ENCODE data around the gene PDE11A.

Gene PDE11A

GRCh38 chr2:177902395-177903163 lies 170.0 kb downstream of the PDE11A start:
- TF ChIP-seq TAF1 (IDR thresholded peaks at IDR 0.05; ENCODE audit: low read depth, low read length) = no peak
- no peak for TF ChIP-seq POLR2AphosphoS5 (IDR thresholded peaks at IDR 0.05; ENCODE audit: low read depth, low read length)
- TF ChIP-seq PAX5 (IDR thresholded peaks at IDR 0.05; ENCODE audit: insufficient read depth, low read length, severe bottlenecking) = no peak
- no peak for TF ChIP-seq POU2F2 (IDR thresholded peaks at IDR 0.05; ENCODE audit: low read depth, low read length)
- TF ChIP-seq POLR2A (IDR thresholded peaks at IDR 0.05; ENCODE audit: low read depth, low read length) = no peak
- no peak for TF ChIP-seq SPI1 (IDR thresholded peaks at IDR 0.05; ENCODE audit: low read depth, low read length)

GRCh38 chr2:177900082-177900481 lies 172.5 kb downstream of the PDE11A start:
- TF ChIP-seq PAX5 (IDR thresholded peaks at IDR 0.05; ENCODE audit: insufficient read depth, low read length, severe bottlenecking) (no peak), SPI1 (IDR thresholded peaks at IDR 0.05; ENCODE audit: low read depth, low read length) (no peak), POU2F2 (IDR thresholded peaks at IDR 0.05; ENCODE audit: low read depth, low read length) (no peak), TAF1 (IDR thresholded peaks at IDR 0.05; ENCODE audit: low read depth, low read length) (no peak)
- DNase-seq (ENCODE audit: insufficient read length, low spot score) (no peak), FAIRE-seq (no peak)

More at GRCh38 chr2:177902395-177903163, 170.0 kb downstream of the PDE11A start:
- FAIRE-seq (no peak), DNase-seq (ENCODE audit: insufficient read length, low spot score) (no peak)

- DNase-seq (ENCODE audit: insufficient read length, low spot score) (no peak), FAIRE-seq (no peak)
- TF ChIP-seq POU2F2 (IDR thresholded peaks at IDR 0.05; ENCODE audit: low read depth, low read length) (no peak), POLR2AphosphoS5 (IDR thresholded peaks at IDR 0.05; ENCODE audit: low read depth, low read length) (no peak), PAX5 (IDR thresholded peaks at IDR 0.05; ENCODE audit: insufficient read depth, low read length, severe bottlenecking) (no peak)
These were observed 175.3 kb downstream of the PDE11A start for GRCh38 chr2:177897278-177897677.

- DNase-seq (ENCODE audit: insufficient read length, low spot score) = no peak
- TF ChIP-seq POLR2AphosphoS5 (IDR thresholded peaks at IDR 0.05; ENCODE audit: low read depth, low read length) = no peak
- no peak for TF ChIP-seq POLR2A (IDR thresholded peaks at IDR 0.05; ENCODE audit: low read depth, low read length)
- TF ChIP-seq SPI1 (IDR thresholded peaks at IDR 0.05; ENCODE audit: low read depth, low read length) = no peak
- TF ChIP-seq POU2F2 (IDR thresholded peaks at IDR 0.05; ENCODE audit: low read depth, low read length) = no peak
- TF ChIP-seq PAX5 (IDR thresholded peaks at IDR 0.05; ENCODE audit: insufficient read depth, low read length, severe bottlenecking) = no peak
- no peak for TF ChIP-seq TAF1 (IDR thresholded peaks at IDR 0.05; ENCODE audit: low read depth, low read length)
- no peak for FAIRE-seq
These were observed 176.0 kb downstream of the PDE11A start for GRCh38 chr2:177896587-177896986.

- no peak for DNase-seq (ENCODE audit: insufficient read length, low spot score)
- TF ChIP-seq POLR2AphosphoS5 (IDR thresholded peaks at IDR 0.05; ENCODE audit: low read depth, low read length) (no peak), PAX5 (IDR thresholded peaks at IDR 0.05; ENCODE audit: insufficient read depth, low read length, severe bottlenecking) (no peak), TAF1 (IDR thresholded peaks at IDR 0.05; ENCODE audit: low read depth, low read length) (no peak), SPI1 (IDR thresholded peaks at IDR 0.05; ENCODE audit: low read depth, low read length) (no peak), POLR2A (IDR thresholded peaks at IDR 0.05; ENCODE audit: low read depth, low read length) (no peak), POU2F2 (IDR thresholded peaks at IDR 0.05; ENCODE audit: low read depth, low read length) (no peak)
- no peak for FAIRE-seq
These were observed 178.0 kb downstream of the PDE11A start for GRCh38 chr2:177894546-177894945.

- FAIRE-seq (no peak), DNase-seq (ENCODE audit: insufficient read length, low spot score) (no peak)
- TF ChIP-seq SPI1 (IDR thresholded peaks at IDR 0.05; ENCODE audit: low read depth, low read length) = no peak
- no peak for TF ChIP-seq POU2F2 (IDR thresholded peaks at IDR 0.05; ENCODE audit: low read depth, low read length)
- no peak for TF ChIP-seq POLR2AphosphoS5 (IDR thresholded peaks at IDR 0.05; ENCODE audit: low read depth, low read length)
- no peak for TF ChIP-seq TAF1 (IDR thresholded peaks at IDR 0.05; ENCODE audit: low read depth, low read length)
- TF ChIP-seq PAX5 (IDR thresholded peaks at IDR 0.05; ENCODE audit: insufficient read depth, low read length, severe bottlenecking) = no peak
- TF ChIP-seq POLR2A (IDR thresholded peaks at IDR 0.05; ENCODE audit: low read depth, low read length) = no peak
These were observed 178.7 kb downstream of the PDE11A start for GRCh38 chr2:177893880-177894279.

GRCh38 chr2:177891533-177891932 lies 181.0 kb downstream of the PDE11A start:
- no peak for FAIRE-seq
- TF ChIP-seq PAX5 (IDR thresholded peaks at IDR 0.05; ENCODE audit: insufficient read depth, low read length, severe bottlenecking) (no peak), SPI1 (IDR thresholded peaks at IDR 0.05; ENCODE audit: low read depth, low read length) (no peak), POLR2AphosphoS5 (IDR thresholded peaks at IDR 0.05; ENCODE audit: low read depth, low read length) (no peak), POU2F2 (IDR thresholded peaks at IDR 0.05; ENCODE audit: low read depth, low read length) (no peak), TAF1 (IDR thresholded peaks at IDR 0.05; ENCODE audit: low read depth, low read length) (no peak), POLR2A (IDR thresholded peaks at IDR 0.05; ENCODE audit: low read depth, low read length) (no peak)
- no peak for DNase-seq (ENCODE audit: insufficient read length, low spot score)

GRCh38 chr2:177889818-177890460 lies 182.6 kb downstream of the PDE11A start:
- no peak for TF ChIP-seq SPI1 (IDR thresholded peaks at IDR 0.05; ENCODE audit: low read depth, low read length)
- no peak for TF ChIP-seq POLR2AphosphoS5 (IDR thresholded peaks at IDR 0.05; ENCODE audit: low read depth, low read length)
- TF ChIP-seq POU2F2 (IDR thresholded peaks at IDR 0.05; ENCODE audit: low read depth, low read length) = no peak
- TF ChIP-seq TAF1 (IDR thresholded peaks at IDR 0.05; ENCODE audit: low read depth, low read length) = no peak
- no peak for TF ChIP-seq POLR2A (IDR thresholded peaks at IDR 0.05; ENCODE audit: low read depth, low read length)
- TF ChIP-seq PAX5 (IDR thresholded peaks at IDR 0.05; ENCODE audit: insufficient read depth, low read length, severe bottlenecking) = no peak
- FAIRE-seq (no peak), DNase-seq (ENCODE audit: insufficient read length, low spot score) (no peak)

GRCh38 chr2:177888581-177888980 lies 184.0 kb downstream of the PDE11A start:
- DNase-seq (ENCODE audit: insufficient read length, low spot score) (no peak), FAIRE-seq (no peak)
- TF ChIP-seq TAF1 (IDR thresholded peaks at IDR 0.05; ENCODE audit: low read depth, low read length) (no peak), SPI1 (IDR thresholded peaks at IDR 0.05; ENCODE audit: low read depth, low read length) (no peak), POU2F2 (IDR thresholded peaks at IDR 0.05; ENCODE audit: low read depth, low read length) (no peak), POLR2AphosphoS5 (IDR thresholded peaks at IDR 0.05; ENCODE audit: low read depth, low read length) (no peak)
